GM21717 (cell line): ENCODE results near the gene SNX8.
A peak's percentile ranks its signal among the peaks of the same experiment; 100 is the strongest.
"Not testable (repeated sequence)": the region's sequence is repeated elsewhere in the genome, so short reads cannot be mapped to it uniquely, and the experiment has no call there.

ENCODE experiments used
- ATAC-seq: cut with Tn5 transposase; IDR thresholded peaks from one replicate; pipeline ENCODE4 v1.9.1; 2021; ENCODE audit warnings: mild to moderate bottlenecking, moderate library complexity; ENCODE audit not compliant: unreplicated experiment

SNX8 gene

DNA sequence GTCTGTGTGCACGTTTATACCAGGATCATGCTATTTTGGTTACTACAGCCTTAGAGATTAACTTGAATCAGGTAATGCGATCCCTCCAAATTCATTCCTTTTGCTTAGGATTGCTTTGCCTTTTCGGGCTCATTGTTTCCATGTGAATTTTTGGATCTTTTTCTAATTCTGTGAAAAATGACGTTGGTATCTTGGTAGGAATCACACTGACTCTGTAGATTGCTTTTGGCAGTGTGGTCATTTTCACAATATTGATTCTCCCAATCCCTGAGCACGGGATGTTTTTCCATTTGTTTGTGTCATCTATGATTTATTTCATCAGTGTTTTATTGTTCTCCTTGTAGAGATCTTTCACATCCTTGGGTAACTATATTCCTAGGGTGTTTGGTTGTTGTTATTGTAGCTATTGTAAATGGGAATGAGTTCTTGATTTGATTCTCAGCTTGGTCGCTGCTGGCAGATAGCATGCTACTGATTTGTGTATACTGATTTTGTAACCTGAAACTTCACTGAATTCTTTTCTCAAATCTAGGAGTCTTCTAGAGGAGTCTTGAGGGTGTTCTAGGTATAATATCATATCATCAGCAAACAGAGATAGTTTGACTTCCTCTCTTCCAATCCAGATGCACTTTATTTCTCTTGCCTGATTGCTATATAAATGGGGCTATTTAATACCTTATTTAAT is 18.2 kb downstream of the SNX8 start:
- no peak for ATAC-seq

DNA sequence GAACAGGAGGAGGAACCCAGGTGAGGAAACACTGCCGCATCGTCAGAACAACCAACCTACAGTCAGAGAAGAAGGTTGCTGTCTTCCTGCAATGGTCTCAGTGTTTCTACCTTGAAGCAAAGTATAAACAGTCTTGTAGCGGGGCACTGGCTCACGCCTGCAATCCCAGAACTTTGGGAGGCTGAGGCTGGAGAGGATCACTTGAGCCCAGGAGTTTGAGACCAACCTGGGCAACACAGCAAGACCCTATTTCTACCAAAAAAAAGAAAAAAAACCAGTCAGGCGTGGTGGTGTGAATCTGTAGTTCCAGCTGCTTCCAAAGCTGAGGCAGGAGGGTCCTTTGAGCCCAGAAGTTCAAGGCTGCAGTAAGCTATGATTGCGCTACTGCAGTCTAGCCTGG is 23.4 kb downstream of the SNX8 start:
- no peak for ATAC-seq

DNA sequence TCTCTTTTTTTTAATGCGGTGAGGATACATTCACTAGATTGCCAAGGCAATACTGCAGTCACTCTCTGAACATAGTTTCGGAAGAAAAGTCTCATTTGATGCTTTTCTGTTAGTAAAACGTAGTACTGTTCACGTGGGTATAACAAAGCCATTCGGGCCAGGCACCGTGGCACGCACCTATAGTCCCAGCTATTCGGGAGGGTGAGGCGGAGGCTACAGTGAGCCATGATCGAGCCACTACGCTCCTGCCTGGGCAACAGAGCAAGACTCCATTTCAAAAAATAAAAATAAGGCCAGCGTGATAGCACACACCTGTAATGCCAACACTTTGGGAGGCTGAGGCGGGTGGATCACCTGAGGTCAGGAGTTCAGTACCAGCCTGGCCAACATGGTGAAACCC is 24.6 kb downstream of the SNX8 start:
- ATAC-seq: no peak

DNA sequence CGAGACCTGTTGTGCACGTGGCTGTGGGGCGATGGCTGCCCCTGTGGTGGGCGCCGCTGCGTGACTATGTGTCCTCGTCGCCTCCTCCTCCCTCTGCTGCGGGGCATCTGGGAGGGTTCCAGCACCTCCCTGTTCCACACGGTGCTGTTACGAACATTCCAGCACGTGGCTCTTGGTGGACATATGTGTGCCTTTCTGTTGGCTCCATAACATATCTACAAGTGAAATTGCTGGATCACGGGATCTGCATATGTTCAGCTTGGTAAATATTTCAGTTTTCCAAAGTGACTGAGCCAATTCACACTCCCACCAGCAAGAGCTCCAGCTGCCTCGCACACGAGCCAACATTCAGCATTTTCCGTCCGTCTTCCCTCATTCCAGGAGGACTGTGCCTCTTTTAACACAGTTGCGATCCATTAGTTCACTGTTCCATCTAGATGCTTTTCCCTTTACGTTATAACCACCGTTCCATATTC is 25.1 kb downstream of the SNX8 start:
- ATAC-seq: no peak

DNA sequence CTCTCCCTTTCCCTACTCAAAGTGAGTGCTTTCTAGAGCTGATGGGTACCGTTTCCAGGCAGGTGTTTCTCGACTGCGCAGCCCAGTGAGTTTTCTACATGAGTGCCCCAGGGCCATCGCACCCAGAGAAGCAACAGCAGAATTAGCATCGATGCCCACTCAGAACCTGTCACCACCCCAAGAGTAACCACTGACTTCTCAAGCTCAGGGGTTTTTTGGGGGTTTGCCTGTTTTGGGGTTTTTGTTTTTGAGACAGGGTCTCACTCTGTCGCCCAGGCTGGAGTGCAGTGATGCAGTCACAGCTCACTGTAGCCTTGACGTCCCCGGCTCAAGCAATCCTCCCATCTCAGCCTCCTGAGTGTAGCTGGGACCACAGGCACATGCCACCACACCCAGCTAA is 25.7 kb downstream of the SNX8 start:
- ATAC-seq: peak; percentile 65

DNA sequence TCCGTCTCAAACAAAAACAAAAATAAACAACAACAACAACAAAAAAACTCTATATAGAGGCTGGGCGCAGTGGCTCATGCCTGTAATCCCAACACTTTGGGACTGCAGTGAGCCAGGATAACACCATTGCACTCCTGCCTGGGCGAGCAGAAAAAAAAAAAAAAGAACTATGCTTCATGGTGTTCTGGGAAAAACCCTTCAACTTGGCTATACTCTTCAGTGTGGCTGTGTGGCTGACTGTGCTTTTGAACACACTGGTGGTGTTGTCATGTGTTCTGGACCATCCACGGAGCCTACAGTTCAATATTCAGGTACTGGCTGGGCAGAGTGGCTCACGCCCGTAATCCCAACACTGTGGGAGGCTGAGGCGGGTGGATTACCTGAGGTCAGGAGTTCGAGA is 26.5 kb downstream of the SNX8 start:
- no peak for ATAC-seq

DNA sequence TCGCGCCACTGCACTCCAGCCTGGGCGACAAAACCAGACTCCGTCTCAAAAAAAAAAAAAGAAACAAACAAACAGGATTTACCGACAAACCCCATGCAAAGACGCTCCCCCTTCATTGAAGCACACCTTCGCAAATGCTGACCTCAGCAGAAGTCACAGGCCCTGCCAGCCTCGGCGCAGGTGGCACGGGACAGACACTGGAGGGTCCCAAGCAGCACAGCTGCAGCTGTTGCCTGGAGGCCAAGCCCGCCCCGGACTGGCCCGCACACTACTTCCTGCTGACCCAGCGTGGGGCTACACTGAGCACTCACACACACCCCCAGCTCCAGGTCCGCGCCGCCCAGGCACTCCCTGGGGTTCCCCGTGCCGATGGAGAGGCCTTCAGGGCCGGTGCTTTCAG is 31.2 kb downstream of the SNX8 start:
- no peak for ATAC-seq

DNA sequence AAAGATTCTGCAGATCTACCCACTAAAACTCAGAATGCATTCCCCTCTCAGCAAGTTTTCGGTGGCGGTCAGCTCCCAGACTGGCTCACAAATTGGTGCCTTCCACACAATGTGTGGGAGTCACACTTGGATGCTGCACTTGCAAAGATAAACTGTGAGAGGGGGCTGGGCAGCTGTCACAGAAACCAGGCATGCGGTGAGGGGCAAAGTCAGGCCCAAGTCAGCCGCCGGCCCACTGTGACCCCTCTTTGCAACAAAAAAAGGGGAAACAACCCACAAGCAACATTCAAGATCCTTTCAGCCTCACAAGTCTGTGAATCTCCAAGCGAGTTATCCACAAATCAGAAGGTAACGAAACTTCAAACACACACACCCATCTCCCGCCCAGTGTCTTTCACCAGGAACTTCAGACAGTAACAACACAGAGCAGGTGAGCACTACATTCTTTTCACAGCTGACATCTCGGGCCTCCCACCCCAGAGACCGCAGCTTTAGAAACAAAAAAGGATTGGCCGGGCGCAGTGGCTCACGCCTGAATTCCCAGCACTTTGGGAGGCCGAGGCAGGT is 32.0 kb downstream of the SNX8 start:
- no peak for ATAC-seq

DNA sequence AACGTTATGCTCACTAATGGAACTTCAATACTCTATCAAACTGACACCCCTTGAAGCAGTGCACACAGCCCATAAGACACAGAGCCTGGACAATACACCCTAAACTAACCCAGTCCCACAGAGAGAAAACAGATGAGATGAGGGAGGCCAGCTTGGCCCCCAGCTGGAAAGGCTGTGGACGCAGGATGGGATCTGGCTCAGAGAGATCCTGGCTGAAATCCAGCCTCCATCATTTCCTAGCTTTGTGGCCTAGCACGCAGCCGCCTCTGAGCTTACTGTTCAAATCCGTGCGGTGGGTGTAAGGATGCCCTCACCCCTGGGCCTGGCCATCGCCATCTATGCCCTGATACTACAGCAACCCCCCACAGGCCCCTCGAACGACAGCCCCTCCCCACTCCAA is 32.7 kb downstream of the SNX8 start:
- no peak for ATAC-seq

DNA sequence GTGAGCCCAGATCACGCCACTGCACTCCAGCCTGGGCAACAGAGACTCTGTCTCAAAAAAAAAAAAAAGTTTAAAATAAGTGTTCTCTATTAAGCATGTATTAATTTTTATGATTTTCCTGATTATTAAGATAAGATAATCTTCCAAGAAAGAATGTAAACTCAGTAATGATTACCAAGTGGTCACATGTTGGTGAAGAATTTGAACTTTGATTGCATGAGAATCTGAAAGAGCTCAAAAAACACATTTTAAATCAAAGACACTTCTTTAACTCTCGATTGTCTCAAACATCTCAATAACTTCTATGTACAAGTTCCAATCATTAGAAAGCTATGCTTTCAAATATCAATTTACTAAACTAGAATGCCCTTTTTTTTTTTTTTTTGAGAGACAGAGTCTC is 33.8 kb downstream of the SNX8 start:
- no peak for ATAC-seq

DNA sequence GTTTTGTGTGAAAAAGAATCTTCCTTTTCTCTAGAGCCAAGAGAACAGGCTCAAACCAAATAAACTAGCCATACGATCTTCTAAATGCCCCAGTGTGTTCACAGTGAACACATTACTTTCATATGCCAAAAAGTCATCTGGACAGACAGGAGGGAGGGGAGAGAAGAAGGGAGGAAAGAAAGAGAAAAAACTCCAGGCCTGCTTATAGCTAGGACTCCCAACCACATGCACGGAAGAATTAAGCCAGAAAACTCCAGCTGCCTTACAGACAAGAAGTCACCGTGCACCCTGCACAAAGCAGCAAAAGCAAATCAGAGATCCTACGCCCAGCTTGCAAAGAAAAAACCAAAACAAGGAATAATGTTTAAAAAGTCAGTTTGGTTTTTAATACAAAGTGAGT is 34.3 kb downstream of the SNX8 start:
- ATAC-seq: no peak

DNA sequence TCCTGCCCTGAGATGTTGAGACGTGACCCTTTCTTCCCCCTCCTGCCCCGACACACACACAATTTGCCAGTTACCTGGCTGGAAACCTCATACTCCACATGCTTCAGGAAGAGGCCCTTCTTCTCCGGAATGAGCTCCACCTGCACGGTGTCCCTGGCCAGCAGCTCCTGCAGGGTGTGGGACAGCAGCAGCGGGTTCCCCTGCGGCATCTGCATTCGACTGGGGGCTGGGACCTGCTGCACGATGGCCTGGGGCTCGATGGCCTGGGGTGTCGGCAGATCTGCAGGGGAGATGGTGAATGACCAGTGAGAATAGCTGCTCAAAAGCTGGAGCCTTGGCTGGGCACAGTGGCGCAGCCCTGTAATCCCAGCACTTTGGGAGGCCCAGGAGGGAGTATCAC is 36.2 kb downstream of the SNX8 start:
- ATAC-seq: no peak

DNA sequence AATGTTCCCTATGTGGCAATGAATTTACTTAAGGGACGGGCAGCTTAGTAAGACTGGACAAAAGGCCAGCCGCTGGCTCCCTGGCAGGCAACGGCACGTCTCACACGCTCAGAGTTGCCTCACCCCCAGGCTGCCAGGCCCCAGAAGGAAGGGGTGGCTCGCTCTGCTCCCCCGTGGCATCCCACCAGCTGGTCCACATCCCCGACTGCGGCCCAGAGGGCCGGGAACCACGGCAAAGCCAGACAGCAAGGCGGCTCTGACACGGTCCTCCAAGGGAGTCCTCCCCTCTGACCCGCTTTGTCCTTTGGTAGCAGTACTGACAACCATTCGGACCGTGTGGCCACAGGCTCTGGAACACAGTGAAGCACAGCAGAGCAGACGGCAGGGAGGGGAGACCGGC is 38.1 kb downstream of the SNX8 start:
- no peak for ATAC-seq

DNA sequence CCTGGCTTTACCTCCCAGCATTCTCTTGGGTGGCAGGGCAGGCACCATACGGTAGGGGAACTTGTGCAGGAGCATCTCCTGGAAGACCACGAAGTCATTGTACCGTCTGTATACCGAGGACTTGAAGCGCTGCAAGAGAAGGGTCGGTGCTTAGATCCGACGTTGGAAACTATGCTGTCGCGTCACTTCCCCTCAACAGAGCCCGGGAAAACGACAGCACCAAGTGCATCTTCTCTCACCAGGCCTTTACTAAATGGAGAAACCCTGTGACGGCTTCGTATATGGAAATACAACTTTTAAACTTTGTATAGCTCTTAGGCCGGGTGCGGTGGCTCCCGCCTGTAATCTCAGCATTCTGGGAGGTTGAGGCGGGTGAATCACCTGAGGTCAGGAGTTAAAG is 39.1 kb downstream of the SNX8 start:
- ATAC-seq: no peak

DNA sequence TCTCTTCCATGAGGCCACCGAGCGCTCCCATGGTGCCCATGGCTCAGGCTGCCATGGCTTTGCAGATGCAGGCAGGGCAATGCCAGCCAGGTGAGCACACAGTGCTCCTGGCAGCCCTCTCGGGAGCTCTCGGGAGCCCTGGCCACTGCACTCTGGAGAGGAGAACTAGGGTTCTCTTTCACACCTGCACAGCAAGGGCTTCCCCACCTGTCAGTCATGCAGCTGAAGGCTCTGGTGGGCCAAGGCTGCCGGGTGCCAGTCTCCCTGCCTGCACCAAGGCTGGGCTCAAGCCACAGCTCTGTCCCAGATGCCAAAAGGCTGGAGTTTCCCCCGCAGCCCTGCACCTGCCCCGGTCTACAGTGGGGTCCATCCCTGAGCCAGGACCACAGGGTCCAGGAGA is 39.6 kb downstream of the SNX8 start:
- ATAC-seq: no peak

DNA sequence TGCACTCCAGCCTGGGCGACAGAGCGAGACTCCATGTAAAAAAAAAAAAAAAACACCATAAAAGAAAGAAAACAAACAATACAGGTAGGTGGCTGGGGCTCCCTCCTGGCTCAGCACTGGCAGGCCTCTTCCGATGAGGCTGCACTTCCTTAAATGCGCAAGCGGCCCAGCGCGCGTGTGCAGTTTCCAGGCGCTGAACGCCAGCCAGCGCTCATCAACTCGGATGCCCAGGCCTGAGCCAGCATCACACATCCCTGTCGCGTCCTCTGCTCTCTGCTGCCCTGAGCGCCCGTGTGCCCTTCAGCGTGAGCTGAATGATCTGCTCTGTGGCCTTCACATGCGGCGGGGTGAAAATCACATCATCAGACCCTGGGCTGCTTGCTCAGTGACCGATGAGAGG is 40.4 kb downstream of the SNX8 start:
- ATAC-seq: no peak

DNA sequence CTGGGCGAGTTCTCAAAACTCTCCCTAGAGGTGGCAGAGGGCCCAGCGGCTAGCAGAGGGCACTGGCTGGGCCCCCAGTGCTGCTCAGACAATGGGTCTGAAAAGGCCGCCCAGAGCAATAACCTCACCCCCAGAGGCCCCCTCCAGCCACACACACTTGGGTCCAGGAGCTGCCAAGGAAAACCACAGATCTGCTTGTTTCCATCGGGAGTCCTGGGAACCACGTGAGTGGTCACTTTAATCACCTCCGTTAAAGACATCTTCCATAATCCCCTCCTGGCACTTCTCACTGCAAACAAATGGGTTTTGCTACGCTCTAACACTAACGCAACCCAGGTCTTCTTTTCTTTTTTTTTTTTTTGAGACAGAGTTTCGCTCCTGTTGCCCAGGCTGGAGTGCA is 42.2 kb downstream of the SNX8 start:
- no peak for ATAC-seq

DNA sequence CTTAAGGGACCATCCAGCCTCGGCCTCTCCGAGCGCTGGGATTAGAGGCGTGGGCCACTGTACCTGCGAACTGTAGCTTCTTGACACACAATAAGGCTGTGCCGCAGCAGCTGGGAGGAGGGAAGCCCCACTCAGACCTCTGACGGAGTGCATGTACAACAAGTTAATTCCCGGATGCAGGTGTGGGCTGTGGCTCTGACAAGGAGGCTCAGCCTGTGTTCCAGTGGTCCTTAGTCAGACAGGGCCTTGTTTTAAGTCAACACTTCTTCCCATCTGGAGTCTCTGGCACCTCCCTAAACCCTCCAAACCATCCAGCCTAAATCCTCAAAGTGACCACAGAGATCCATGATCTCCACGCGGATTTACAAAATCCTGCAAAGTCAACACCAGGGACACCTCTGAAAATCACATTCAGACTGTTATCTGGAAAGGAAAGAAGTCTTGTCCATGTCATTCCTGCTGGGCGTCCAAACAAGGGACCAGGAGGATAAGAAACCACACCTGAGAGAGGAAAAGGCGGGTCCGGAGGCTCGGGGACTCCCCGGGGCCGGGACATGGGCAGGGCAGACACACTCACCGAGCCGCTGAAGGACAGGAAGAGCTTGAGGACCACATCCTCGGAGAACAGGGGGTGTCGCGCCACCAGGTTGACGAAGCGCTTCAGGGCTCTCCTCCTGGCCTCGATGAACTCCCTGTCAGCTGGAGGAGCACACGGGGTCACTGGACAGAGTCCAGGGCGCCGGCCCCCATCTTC is 42.8 kb downstream of the SNX8 start:
- ATAC-seq: no peak

DNA sequence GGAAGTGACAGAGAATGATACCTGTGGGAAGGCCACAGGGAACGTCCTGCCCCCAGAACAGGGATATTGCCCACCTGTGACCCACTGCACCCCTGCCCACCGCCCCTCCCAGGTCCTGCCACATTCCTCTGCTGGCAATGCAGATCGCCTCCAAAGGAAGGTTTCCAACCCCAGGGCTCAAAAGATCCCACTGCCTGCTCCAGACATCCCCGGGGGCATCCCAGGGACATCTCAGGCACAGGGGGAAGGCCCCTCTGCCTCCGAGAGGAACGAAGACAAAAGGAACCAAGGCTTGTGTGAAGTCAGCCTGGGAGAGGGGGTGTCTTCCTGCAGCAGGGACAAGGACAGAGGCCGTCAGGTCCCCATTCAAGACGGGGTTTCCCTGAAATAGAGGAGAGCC is 43.7 kb downstream of the SNX8 start:
- no peak for ATAC-seq

DNA sequence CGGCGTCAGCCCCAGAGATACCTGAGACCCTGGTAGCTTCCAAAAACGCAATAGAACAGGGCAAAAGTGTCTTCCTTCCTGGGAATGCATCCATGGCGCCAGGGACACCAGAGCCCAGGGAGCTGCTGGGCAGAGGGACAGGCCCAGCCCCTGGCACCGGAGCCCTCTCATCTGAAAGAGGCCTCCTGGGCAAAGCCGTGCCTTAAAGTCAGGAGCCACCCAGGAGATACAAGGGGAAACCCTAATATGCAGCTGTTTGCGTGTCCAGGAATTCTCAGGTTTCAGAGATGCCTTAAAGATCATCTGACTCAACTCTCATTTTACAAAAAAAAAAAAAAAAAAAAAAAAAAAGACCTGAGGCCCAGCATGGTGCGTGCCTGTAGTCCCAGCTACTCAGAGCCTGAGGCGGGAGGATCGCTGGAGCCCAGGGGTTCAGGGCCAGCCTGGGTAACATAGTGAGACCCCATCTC is 44.2 kb downstream of the SNX8 start:
- no peak for ATAC-seq

DNA sequence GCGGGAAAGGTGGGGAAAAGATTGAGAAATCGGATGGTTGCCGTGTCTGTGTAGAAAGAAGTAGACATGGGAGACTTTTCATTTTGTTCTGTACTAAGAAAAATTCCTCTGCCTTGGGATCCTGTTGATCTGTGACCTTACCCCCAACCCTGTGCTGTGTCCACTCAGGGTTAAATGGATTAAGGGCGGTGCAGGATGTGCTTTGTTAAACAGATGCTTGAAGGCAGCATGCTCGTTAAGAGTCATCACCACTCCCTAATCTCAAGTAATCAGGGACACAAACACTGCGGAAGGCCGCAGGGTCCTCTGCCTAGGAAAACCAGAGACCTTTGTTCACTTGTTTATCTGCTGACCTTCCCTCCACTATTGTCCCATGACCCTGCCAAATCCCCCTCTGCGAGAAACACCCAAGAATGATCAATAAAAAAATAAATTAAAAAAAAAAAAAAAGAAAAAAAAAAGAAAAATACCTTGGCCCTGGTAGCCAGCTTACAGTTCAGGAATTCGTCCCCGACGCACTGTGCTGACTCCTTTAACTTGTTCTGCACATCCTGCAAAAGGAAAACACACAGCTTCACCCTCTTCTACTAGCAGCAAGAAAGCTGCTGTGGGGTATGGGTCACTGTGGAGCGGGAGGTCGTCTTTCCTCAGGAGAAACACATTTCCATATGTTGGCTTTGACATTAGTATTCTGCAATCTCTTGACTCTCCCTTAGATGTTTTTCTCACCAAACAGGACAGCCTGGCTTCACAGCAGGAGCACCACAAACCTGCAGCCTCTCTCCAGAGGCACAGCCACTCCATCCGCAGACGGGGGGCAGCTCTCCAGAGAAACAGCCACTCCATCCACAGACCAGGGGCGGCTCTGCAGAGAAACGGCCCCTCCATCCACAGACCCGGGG is 44.9 kb downstream of the SNX8 start:
- not testable (repeated sequence) for ATAC-seq
